ENCODE measurements around the gene NRXN2.
A peak's percentile ranks its signal among the peaks of the same experiment; 100 is the strongest.

NRXN2 gene

DNA sequence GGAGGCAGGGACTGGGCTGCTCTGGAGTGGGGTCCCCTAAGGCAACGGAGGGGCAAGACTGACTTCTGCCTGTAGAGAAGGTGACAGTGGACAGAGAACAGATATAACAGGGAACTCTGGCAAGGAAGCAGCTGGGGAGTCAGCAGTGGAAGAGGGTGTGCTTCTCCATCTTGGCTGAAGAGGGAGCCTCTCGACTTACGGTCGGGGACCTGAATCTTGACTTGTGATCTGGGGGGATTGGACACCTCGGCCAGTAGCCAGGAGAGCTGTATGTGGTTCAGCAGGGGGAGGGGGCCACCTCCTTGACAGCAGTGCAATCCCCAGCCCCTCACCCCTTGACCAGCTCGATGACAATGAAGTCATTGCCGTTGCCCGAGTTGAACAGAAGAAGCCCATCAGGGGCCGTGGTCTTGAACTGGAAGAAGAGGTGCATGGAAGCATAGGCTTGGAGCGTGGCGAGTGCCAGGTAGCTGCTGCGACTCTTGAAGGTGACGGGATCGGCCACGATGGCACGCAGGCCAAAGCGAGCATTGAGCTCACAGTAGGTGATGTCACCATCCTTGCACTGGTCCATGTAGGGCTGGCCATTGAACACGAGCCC, 72.0 kb downstream of the NRXN2 start:
- no peak overlapping the region for H3K4me3 ChIP-seq
- H3K27me3 ChIP-seq = 0 out of 2 replicates have a peak, but pooled peaks cover 4% of the 10 kb centered on the region
- H3K9me3 ChIP-seq = no peaks in the 10 kb centered on the region
- no peaks in the 10 kb centered on the region for H3K36me3 ChIP-seq
- 0 out of 2 replicates have a peak overlapping the region, but pooled peaks have one; percentile 18 for H3K4me2 ChIP-seq
- peak overlapping the region; percentile 9; the same call in 1 of the 2 replicates for H3K9ac ChIP-seq
- H3K27ac ChIP-seq = no peak overlapping the region
- peaks cover 92% of the 10 kb centered on the region for H3K4me1 ChIP-seq
- TF ChIP-seq Cebpa-rat (IDR thresholded peaks at IDR 0.05) = no peak
- H4K20me1 ChIP-seq = no peaks in the 10 kb centered on the region

DNA sequence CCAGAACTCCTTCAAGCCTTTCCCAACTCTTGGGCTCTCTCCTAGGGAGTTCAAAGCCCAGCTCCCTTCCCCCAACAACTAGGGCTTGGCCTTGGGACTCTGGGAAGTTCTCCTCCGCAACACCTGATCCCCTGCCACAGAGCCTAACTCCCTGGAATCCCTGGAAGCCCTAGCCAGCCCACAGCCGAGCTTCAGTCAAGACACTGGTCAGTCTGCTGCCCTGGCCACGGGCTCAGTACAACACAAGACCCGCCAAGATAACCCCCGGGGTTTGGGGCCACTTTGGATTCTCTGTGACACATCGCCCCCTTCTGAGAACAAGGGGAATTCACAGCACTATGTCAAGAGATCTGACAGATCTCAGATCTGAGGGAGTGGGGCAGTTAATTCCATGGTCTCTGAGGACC, 73.7 kb downstream of the NRXN2 start:
- Histone ChIP-seq H3K27ac (no peak overlapping the region), H3K4me1 (peaks cover 92% of the 10 kb centered on the region), H3K9me3 (no peaks in the 10 kb centered on the region), H3K4me3 (no peak overlapping the region), H4K20me1 (no peaks in the 10 kb centered on the region), H3K9ac (no peak overlapping the region), H3K27me3 (peaks cover 21% of the 10 kb centered on the region), H3K4me2 (peak overlapping the region; percentile 67), H3K36me3 (no peaks in the 10 kb centered on the region)
- no peak for TF ChIP-seq Cebpa-rat (IDR thresholded peaks at IDR 0.05)

DNA sequence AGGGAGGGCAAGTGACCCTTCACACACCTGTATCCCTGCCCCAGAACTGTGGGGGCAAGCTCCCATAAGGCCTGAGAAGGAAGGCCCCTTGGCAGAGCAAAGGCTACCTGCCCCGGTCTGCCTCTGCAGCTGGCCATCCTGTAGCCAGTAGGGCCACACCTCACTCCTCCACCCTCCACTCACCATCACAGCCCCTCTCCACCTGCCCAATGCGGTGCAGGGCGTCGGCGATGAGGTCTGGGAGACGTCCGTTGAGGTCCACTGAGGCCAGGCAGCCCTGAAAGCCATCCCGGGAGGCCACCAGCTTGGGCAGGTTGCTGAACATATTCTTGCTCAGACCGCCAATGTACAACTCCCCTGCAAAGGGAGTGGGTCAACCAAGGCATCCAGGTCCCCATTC, 74.4 kb downstream of the NRXN2 start:
- H3K4me2 ChIP-seq = peak overlapping the region; percentile 67
- no peak for TF ChIP-seq Cebpa-rat (IDR thresholded peaks at IDR 0.05)
- H3K4me1 ChIP-seq = peaks cover 91% of the 10 kb centered on the region
- H3K36me3 ChIP-seq = no peaks in the 10 kb centered on the region
- no peak overlapping the region for H3K4me3 ChIP-seq
- peak overlapping the region; percentile 42; the same call in 1 of the 2 replicates for H3K27ac ChIP-seq
- H3K9me3 ChIP-seq = no peaks in the 10 kb centered on the region
- peaks cover 29% of the 10 kb centered on the region for H3K27me3 ChIP-seq
- no peak overlapping the region for H3K9ac ChIP-seq
- H4K20me1 ChIP-seq = no peaks in the 10 kb centered on the region

DNA sequence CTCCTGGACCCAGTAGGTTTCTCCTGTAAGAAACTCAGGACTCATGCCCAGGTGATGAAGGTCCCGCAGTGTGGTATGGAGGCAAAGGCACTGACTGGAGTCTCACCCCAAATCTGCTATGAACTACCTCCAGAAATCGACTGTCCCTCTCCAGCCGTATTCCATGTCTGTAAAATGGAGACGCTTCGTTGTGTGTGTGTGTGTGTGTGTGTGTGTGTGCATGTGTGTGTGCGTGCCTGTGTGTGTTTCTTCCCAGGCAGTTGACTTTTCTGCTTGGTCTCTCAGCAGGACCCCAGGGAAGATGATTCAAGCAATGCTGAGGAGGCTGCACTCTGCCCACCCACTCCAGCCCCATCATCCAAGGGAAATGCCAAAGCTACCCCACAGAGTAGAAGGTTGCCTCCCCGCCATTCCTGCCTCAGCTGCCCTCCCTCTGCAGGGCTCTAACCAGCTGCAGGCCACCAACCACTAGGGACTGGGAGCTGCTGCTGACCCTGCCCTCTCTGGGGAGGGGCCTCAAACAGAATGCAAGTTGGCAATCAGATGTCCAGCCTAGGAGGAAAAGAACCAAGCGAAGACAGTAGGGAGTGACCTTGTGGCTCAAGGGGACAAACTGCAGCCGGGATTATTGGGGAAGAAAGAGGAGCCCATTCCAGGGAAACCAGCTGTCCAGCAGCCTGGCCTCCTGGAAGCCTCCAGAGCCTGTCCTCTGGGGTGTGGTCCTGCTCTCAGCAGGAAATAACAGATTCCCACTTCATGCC, 75.8 kb downstream of the NRXN2 start:
- H3K4me1 ChIP-seq = peaks cover 85% of the 10 kb centered on the region
- TF ChIP-seq Cebpa-rat (IDR thresholded peaks at IDR 0.05) = no peak
- H4K20me1 ChIP-seq = no peaks in the 10 kb centered on the region
- H3K36me3 ChIP-seq = no peaks in the 10 kb centered on the region
- no peaks in the 10 kb centered on the region for H3K9me3 ChIP-seq
- peak overlapping the region; percentile 67 for H3K4me2 ChIP-seq
- no peak overlapping the region for H3K4me3 ChIP-seq
- H3K27me3 ChIP-seq = peaks cover 42% of the 10 kb centered on the region
- H3K9ac ChIP-seq = no peak overlapping the region
- H3K27ac ChIP-seq = no peak overlapping the region

DNA sequence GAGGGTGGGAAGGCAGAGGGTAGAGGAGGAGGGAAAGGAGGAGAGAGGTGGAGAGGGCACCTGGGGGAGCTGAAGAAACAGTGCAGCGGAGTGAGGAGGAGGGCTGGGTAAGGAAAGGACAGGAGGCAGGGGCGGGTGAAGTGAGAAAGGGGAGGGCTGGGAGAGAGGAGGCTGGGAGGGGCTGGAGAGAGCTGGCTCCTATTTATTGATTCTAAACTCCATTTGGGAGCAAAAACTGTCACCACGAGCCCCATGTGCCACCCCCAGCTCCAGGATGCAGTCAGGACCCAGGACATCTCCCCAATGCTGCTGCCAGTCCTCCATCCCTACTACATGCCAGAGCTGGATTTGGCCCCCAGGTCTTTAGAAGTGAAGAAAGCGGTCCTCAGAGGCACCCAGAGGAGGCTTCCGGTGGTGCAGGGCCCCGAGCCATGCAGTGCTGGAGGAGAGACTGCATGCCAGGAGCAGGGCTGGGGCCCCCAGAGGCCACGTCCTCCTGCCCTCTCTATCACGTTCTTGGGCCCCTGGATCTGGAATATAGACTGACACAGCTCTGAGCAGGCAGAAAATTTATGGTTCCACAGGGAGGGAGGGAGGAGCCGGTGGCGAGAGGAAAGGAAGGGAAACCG, 78.2 kb downstream of the NRXN2 start:
- Histone ChIP-seq H3K4me1 (peaks cover 79% of the 10 kb centered on the region), H3K4me3 (no peak overlapping the region), H3K9ac (no peak overlapping the region), H3K36me3 (no peaks in the 10 kb centered on the region), H4K20me1 (no peaks in the 10 kb centered on the region), H3K27me3 (peaks cover 66% of the 10 kb centered on the region), H3K9me3 (no peaks in the 10 kb centered on the region), H3K27ac (no peak overlapping the region), H3K4me2 (peak overlapping the region; percentile 65)
- no peak for TF ChIP-seq Cebpa-rat (IDR thresholded peaks at IDR 0.05)

DNA sequence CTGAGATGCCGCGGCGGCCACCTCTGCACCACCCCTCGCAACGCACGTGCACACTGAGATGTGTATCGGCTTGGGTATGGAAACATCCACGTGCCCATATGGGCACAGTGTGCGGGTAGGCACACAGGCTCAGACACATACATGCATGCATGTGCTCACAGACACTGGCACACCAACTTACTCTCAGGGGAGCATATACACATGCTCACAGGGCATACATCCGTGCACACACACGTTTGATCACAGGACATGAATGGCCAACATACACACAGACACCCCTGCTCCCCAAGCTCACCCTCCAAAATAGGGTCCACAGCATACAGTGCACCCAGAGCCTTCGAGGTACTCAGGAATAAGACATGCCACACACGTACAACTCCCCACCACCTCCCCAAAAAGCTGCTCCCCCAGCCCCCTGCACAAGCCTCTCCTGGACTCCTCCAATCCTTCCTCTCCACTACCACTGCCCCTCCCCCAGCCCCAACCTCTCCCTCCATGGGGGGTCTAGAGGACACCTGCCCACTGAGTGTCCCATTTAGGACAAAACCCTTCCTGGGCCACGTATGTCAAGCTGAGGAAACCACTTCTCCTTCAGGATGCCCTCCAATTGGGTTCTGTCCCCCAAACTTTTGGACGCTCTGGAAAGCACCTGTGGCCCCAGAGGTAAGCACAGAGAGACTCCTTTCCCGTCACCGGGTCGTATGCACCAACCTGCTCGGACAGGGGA, 78.9 kb downstream of the NRXN2 start:
- peaks cover 73% of the 10 kb centered on the region for H3K27me3 ChIP-seq
- H3K4me1 ChIP-seq = peaks cover 79% of the 10 kb centered on the region
- no peak overlapping the region for H3K9ac ChIP-seq
- H4K20me1 ChIP-seq = peaks cover 5% of the 10 kb centered on the region; the same call in 1 of the 2 replicates
- H3K4me3 ChIP-seq = peak overlapping the region; percentile 44; the same call in 1 of the 2 replicates
- no peak for TF ChIP-seq Cebpa-rat (IDR thresholded peaks at IDR 0.05)
- H3K36me3 ChIP-seq = no peaks in the 10 kb centered on the region
- no peak overlapping the region for H3K27ac ChIP-seq
- no peaks in the 10 kb centered on the region for H3K9me3 ChIP-seq
- peak overlapping the region; percentile 65 for H3K4me2 ChIP-seq

DNA sequence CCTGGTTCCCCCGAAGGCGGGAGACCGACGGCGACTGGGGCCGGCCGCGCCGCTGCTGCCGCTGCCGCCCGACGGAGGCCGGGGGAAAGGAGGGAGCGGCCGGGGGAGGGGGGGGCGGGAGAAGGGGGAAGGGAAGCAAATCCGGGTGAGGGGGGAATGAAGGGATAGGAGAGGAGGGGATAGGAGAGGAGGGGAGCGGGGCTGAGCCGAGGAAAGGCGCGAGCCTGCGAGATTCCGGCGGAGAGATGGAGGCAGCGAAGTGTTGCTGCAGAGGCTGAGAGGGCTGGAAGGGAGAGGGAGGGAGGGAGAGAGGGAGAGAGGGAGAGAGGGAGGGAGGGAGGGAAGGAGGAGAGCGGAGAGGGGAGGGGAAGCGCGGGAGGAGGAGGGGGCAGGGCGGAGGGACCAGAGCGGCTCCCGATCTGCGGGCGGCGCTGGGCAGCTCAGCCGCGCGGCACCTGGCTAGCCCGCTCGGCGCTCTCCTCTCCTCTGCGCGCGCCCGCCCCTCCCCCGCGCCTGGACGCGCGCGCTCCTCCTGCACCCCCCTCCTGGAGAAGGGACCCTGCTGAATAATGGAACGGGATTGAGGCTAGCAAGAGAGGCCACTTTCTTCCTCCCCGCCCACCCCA, 79.6 kb downstream of the NRXN2 start:
- no peak overlapping the region for H3K27ac ChIP-seq
- H3K27me3 ChIP-seq = peaks cover 75% of the 10 kb centered on the region
- H3K9me3 ChIP-seq = no peaks in the 10 kb centered on the region
- peak overlapping the region; percentile 59 for H3K4me3 ChIP-seq
- peaks cover 79% of the 10 kb centered on the region for H3K4me1 ChIP-seq
- no peak overlapping the region for H3K9ac ChIP-seq
- no peak for TF ChIP-seq Cebpa-rat (IDR thresholded peaks at IDR 0.05)
- H4K20me1 ChIP-seq = peaks cover 12% of the 10 kb centered on the region
- no peaks in the 10 kb centered on the region for H3K36me3 ChIP-seq
- peak overlapping the region; percentile 79 for H3K4me2 ChIP-seq

DNA sequence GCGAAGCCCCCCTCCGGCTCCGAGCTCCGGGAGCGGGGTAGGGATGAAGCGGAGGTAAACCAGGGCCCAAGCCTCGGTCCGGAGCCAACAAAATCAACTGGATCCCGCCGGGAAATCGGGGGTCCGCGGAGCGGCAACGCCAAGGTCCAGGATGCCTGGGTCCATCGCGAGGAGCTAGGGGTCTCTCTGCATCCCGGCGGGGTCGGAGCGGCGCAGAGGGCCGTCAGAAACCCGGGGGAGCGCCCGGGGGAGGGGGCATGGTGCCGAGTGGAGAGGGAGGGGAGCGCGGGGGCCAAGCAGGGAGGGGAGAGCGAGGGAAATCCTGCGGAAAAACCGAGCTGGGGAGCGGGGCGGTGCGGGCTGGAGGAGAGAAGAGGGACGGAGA, 80.1 kb downstream of the NRXN2 start:
- Histone ChIP-seq H3K4me2 (peak overlapping the region; percentile 79), H3K27me3 (peaks cover 75% of the 10 kb centered on the region), H4K20me1 (peaks cover 16% of the 10 kb centered on the region), H3K9me3 (no peaks in the 10 kb centered on the region), H3K36me3 (no peaks in the 10 kb centered on the region), H3K4me3 (peak overlapping the region; percentile 59), H3K27ac (no peak overlapping the region), H3K4me1 (peaks cover 79% of the 10 kb centered on the region), H3K9ac (no peak overlapping the region)
- TF ChIP-seq Cebpa-rat (IDR thresholded peaks at IDR 0.05) = no peak

DNA sequence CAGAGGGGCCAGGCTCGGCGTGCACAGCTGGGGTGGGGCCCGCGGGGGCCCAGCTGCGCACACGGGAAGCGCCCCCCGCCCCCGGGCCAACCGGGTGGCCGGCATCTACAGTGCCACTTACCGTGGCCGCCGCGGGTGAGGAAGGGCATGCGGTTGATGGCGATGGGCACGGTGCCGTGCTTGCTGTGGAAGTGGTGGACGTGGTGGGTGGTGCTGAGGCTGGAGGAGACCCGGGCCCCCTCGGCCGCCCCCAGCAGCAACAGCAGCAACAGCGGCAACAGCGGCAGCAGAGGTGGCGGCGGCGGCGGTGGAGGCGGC, 80.6 kb downstream of the NRXN2 start:
- peak overlapping the region; percentile 79 for H3K4me2 ChIP-seq
- H4K20me1 ChIP-seq = peaks cover 16% of the 10 kb centered on the region
- peaks cover 79% of the 10 kb centered on the region for H3K4me1 ChIP-seq
- no peak for TF ChIP-seq Cebpa-rat (IDR thresholded peaks at IDR 0.05)
- H3K27me3 ChIP-seq = peaks cover 75% of the 10 kb centered on the region
- no peak overlapping the region for H3K9ac ChIP-seq
- no peaks in the 10 kb centered on the region for H3K36me3 ChIP-seq
- H3K4me3 ChIP-seq = peak overlapping the region; percentile 59
- no peak overlapping the region for H3K27ac ChIP-seq
- no peaks in the 10 kb centered on the region for H3K9me3 ChIP-seq
